ENCODE measurements around the gene GTPBP3. TPM values are rescaled to one million over a fixed set of nuclear protein-coding genes. Genes with fewer than 3 reads are reported as not detected.

Gene GTPBP3
- total and polyA plus RNA-seq, 2 of the 13 experiments (the other 11 are each of a cell fraction or from before 2014, with no cell fraction given), result 17.5 to 30.0 TPM

DNA sequence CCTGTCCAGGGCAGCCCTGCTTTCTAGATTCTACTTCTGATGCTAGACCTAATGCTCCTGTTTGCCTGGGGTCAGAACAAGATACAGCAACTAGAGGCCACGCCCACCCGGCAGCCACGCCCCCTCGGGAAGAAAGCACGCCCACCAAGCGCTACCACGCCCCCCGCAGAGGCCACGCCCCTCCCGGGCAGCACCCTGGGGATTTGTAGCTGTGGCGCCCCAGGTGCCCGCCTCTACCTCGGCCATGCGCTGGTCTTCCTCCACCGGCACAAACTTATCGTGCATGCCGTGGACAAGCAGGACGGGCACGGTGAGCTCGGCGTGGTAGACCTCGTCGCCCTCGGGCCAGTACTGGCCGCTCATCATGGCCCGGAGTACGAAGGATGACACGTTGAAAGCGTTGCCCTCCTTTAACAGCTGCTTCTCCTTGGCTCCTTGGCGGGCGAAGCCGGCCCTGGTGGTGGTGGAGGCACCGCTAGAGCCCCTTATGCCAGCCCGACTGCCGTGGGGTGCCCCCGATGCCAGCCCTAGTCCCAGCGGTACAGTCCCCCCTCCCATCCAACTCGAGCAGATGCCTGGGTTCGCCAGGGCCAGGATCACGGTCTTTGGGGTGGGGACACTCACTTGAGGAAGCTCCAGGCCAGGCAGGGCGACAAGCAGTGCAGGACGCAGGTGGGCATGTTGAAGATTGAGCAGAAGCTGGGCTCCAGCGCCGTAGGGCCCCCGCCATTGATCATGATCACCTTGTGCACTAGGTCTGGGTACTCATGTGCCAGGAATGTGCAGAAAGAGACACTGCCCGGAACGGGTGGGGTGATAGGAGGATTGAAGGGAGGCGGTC is 43.1 kb upstream of the GTPBP3 start:
- Histone ChIP-seq H3K4me2 (ENCODE audit: low read depth, low read length) (no peak overlapping the region), H3K27ac (ENCODE audit: extremely low read length, insufficient read depth, low read length) (no peak overlapping the region), H3K4me1 (ENCODE audit: insufficient read depth, low read length) (no peaks in the 10 kb centered on the region), H3K36me3 (replicated peaks in 1 of 2; ENCODE audit: control insufficient read depth in 1 of 2, insufficient read depth in 2 of 2, low read length in 2 of 2) (peaks cover 0 to 6% of the 10 kb centered on the region in 2 experiments; a peak in 1 of 5 replicates), H4K20me1 (ENCODE audit: insufficient read depth, low read length) (no peaks in the 10 kb centered on the region), H2AFZ (ENCODE audit: low read length) (no peak overlapping the region), H3K9me3 (ENCODE audit: low read length) (peaks cover 5% of the 10 kb centered on the region), H3K4me3 (replicated peaks in 1 of 3; ENCODE audit: insufficient read depth in 1 of 3, low read depth in 2 of 3, low read length in 3 of 3) (no peak overlapping the region), H3K79me2 (ENCODE audit: insufficient read depth, low read length) (no peaks in the 10 kb centered on the region), H3K9ac (ENCODE audit: insufficient read depth, low read depth, low read length) (no peak overlapping the region), H3K27me3 (ENCODE audit: control insufficient read depth in 1 of 2, insufficient read depth in 2 of 2, low read length in 2 of 2) (no peaks in the 10 kb centered on the region)
- CTCF ChIA-PET (ENCODE audit: low intra/inter-chr PET ratio, low total read pairs), result no interaction called here
- no TSS peak for BruUV-seq (replicated peaks)
- in situ Hi-C loops (cut with HindIII; ENCODE audit: extremely low pct_ligation_motif_present, low pct_unique_long_range_greater_than_20kb) (no loop called here), intact Hi-C loops (cut with micrococcal nuclease; ENCODE audit: unreplicated experiment) (no loop called here)
- ATAC-seq, result no peak
- 93% methylated on average over 18 of the region's 48 CpGs for WGBS (ENCODE audit: low lambda C conversion rate)
- no peak for FAIRE-seq
- DNase-seq (ENCODE audit: low spot score), result no peak
- POLR2A ChIA-PET, result no interaction called here
- TF ChIP-seq, protein P1, sequence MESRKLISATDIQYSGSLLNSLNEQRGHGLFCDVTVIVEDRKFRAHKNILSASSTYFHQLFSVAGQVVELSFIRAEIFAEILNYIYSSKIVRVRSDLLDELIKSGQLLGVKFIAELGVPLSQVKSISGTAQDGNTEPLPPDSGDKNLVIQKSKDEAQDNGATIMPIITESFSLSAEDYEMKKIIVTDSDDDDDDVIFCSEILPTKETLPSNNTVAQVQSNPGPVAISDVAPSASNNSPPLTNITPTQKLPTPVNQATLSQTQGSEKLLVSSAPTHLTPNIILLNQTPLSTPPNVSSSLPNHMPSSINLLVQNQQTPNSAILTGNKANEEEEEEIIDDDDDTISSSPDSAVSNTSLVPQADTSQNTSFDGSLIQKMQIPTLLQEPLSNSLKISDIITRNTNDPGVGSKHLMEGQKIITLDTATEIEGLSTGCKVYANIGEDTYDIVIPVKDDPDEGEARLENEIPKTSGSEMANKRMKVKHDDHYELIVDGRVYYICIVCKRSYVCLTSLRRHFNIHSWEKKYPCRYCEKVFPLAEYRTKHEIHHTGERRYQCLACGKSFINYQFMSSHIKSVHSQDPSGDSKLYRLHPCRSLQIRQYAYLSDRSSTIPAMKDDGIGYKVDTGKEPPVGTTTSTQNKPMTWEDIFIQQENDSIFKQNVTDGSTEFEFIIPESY (CRISPR knock-in tag; IDR thresholded peaks at IDR 0.05), result peak; percentile 52; the same call in 1 of the 2 replicates
- TF ChIP-seq KLF15 (CRISPR knock-in tag; IDR thresholded peaks at IDR 0.05; ENCODE audit: borderline replicate concordance) (no peak), ARID2 (CRISPR knock-in tag; IDR thresholded peaks at IDR 0.05; ENCODE audit: borderline replicate concordance) (no peak), RBM39 (IDR thresholded peaks at IDR 0.05; ENCODE audit: low read depth, low read length, poor library complexity, severe bottlenecking) (no peak), NFE2L1 (CRISPR knock-in tag; IDR thresholded peaks at IDR 0.05; ENCODE audit: borderline replicate concordance) (no peak), HNRNPL (IDR thresholded peaks at IDR 0.05; ENCODE audit: low read depth, low read length) (peak; percentile 65; the same call in 1 of the 2 replicates), ARNT2 (CRISPR knock-in tag; IDR thresholded peaks at IDR 0.05; ENCODE audit: low read depth) (no peak), ZNF17 (CRISPR knock-in tag; IDR thresholded peaks at IDR 0.05) (no peak), HMGA1 (CRISPR knock-in tag; conservative IDR thresholded peaks at IDR 0.05) (no peak), SMARCC2 (IDR thresholded peaks at IDR 0.05) (no peak), SP1 (IDR thresholded peaks at IDR 0.05) (no peak), SP1 (CRISPR knock-in tag; IDR thresholded peaks at IDR 0.05) (peak; percentile 37; the same call in 1 of the 2 replicates), ZNF768 (CRISPR knock-in tag; IDR thresholded peaks at IDR 0.05) (0 out of 2 replicates have a peak, but pooled peaks have one; percentile 14), NR2F6 (IDR thresholded peaks at IDR 0.05) (no peak), NR2F6 (CRISPR knock-in tag; IDR thresholded peaks at IDR 0.05) (no peak), ZNF780A (CRISPR knock-in tag; IDR thresholded peaks at IDR 0.05) (no peak)
- TF ChIP-seq, protein P2, sequence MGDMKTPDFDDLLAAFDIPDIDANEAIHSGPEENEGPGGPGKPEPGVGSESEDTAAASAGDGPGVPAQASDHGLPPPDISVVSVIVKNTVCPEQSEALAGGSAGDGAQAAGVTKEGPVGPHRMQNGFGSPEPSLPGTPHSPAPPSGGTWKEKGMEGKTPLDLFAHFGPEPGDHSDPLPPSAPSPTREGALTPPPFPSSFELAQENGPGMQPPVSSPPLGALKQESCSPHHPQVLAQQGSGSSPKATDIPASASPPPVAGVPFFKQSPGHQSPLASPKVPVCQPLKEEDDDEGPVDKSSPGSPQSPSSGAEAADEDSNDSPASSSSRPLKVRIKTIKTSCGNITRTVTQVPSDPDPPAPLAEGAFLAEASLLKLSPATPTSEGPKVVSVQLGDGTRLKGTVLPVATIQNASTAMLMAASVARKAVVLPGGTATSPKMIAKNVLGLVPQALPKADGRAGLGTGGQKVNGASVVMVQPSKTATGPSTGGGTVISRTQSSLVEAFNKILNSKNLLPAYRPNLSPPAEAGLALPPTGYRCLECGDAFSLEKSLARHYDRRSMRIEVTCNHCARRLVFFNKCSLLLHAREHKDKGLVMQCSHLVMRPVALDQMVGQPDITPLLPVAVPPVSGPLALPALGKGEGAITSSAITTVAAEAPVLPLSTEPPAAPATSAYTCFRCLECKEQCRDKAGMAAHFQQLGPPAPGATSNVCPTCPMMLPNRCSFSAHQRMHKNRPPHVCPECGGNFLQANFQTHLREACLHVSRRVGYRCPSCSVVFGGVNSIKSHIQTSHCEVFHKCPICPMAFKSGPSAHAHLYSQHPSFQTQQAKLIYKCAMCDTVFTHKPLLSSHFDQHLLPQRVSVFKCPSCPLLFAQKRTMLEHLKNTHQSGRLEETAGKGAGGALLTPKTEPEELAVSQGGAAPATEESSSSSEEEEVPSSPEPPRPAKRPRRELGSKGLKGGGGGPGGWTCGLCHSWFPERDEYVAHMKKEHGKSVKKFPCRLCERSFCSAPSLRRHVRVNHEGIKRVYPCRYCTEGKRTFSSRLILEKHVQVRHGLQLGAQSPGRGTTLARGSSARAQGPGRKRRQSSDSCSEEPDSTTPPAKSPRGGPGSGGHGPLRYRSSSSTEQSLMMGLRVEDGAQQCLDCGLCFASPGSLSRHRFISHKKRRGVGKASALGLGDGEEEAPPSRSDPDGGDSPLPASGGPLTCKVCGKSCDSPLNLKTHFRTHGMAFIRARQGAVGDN (CRISPR knock-in tag; IDR thresholded peaks at IDR 0.05), result 0 out of 2 replicates have a peak, but pooled peaks have one; percentile 6
- TF ChIP-seq, protein P3, sequence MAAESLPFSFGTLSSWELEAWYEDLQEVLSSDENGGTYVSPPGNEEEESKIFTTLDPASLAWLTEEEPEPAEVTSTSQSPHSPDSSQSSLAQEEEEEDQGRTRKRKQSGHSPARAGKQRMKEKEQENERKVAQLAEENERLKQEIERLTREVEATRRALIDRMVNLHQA (CRISPR knock-in tag; IDR thresholded peaks at IDR 0.05), result no peak
